Measurements from ENCODE around the gene PTPRM. TPM values are rescaled to one million over a fixed set of nuclear protein-coding genes. Genes with fewer than 3 reads are reported as not detected.

PTPRM gene
- total RNA-seq, 1 donor: 64.2 TPM

DNA sequence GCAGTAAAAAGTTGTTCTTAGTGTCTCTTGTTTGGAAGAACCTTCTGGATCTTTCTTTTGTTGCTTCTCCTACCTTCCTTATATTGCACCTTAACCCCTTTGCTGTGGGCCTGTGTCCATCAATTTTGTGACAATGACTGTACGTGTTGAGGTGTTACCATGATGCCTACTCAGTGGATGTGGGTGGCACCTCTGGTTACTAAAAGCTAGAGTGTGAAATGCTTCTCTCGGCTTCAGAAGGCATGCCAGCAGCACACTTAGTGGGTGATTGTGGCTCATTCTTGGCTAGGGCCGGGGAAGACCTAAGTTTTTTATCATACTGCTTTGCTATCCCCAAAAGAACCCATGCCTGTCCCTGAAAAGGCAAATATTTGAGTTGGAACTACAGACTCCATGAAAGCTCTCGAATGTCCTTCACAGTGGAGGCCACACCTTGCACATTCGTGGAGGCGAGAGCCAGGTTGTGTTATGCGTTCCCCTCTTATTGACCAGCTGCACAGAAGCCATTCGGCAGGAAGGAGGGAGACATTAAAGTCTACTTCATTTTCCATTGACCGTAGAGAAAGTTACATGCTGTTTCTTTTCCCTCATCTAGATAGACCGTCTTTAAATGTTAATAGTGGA, 528.9 kb downstream of the PTPRM start:
- no peak for TF ChIP-seq CTCF (IDR thresholded peaks at IDR 0.05; ENCODE audit: insufficient read depth, low read length)
- H3K4me3 ChIP-seq (ENCODE audit: low read depth, low read length): no peak overlapping the region
- no peak for DNase-seq (ENCODE audit: low read depth)

DNA sequence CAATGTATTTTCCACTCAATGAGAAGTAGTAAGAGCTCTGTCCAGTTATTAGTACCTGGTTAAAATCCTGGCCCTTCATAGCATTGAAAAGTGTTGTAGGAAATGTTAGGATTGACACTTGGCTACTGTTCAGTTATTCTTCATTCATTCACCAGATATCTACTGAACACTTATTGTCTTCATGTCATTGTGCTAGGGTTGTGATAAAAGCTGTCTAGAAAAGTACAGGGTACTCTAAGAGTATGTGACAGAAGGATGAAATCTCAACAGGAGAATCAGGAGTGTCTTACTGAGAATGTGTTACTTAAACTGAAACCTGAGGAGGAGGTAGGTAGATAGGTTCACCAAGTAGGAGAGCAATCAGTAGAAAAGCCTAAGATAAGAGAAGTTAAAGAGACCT, 530.3 kb downstream of the PTPRM start:
- no peak for TF ChIP-seq CTCF (IDR thresholded peaks at IDR 0.05; ENCODE audit: insufficient read depth, low read length)
- no peak for DNase-seq (ENCODE audit: low read depth)
- no peak overlapping the region for H3K4me3 ChIP-seq (ENCODE audit: low read depth, low read length)

DNA sequence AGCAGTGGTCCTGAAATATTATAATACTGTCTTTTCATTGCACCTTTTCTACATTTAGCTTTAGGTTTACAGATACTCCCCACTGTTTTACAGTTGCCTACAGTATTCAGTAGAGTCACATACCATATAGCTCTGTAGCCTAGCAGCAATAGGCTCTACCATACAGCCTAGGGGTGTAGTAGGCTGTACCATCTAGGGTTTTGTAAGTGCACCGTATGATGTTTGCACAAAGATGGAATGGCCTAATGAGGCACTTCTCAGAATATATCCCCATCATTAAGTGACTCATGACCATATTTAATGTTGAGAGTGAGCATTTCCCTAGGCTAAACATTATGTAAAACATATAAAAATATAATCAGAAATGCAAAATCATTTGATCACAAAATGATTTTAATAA, 530.8 kb downstream of the PTPRM start:
- no peak for DNase-seq (ENCODE audit: low read depth)
- no peak overlapping the region for H3K4me3 ChIP-seq (ENCODE audit: low read depth, low read length)
- no peak for TF ChIP-seq CTCF (IDR thresholded peaks at IDR 0.05; ENCODE audit: insufficient read depth, low read length)

DNA sequence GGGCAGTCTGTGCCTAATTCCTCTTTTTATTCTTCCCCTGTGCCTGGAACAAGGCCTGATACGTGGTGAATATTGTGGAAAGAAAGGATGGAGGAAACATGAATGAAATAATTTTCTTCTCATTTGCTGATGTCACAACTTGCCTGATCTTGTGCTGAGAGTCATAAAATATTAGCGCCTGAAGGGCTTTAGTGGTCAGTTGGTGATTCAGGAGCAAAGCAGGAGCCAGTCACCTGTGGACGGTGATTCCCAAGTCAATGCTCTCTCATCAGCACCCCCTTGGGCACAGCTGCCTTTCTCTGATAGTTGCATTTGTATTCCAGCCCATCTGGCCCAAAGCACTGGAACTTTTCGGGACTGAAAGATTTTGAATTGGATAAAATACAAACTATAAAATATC, 539.5 kb downstream of the PTPRM start:
- DNase-seq (ENCODE audit: low read depth): no peak
- TF ChIP-seq CTCF (IDR thresholded peaks at IDR 0.05; ENCODE audit: insufficient read depth, low read length): no peak
- no peak overlapping the region for H3K4me3 ChIP-seq (ENCODE audit: low read depth, low read length)

DNA sequence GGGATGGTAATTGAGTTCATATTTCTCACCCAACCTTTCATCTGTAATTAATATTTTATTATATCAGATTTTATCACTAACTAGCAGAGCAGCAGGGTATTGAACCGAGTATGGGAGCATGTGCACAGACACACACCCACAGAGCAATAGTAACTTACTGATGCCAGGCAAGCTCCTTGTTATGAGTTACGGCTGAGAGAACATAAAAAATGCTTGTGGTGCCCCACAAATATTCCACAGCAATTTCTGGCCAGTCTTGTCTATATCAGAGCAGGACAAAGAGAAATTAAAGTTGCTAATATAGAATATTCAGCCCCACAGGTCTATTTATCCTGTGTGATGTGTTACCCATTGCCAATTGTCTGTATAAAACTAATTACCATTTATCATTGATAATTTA, 540.3 kb downstream of the PTPRM start:
- TF ChIP-seq CTCF (IDR thresholded peaks at IDR 0.05; ENCODE audit: insufficient read depth, low read length): no peak
- no peak overlapping the region for H3K4me3 ChIP-seq (ENCODE audit: low read depth, low read length)
- no peak for DNase-seq (ENCODE audit: low read depth)

- H3K4me3 ChIP-seq (ENCODE audit: low read depth, low read length): no peak overlapping the region
- DNase-seq (ENCODE audit: low read depth): no peak
- no peak for TF ChIP-seq CTCF (IDR thresholded peaks at IDR 0.05; ENCODE audit: insufficient read depth, low read length)
Measured at GRCh38 chr18:8114480-8114879, 547.4 kb downstream of the PTPRM start.

Measured in fibroblast of the aortic adventitia (primary cell).